K562 (cell line): Measurements from ENCODE around the gene TNFAIP8L1. TPM values are rescaled to one million over a fixed set of nuclear protein-coding genes. Genes with fewer than 3 reads are reported as not detected.

Source experiments
- ARID2 ChIP-seq: fragments of 450-650 bp; IDR thresholded peaks from 2 replicates; pipeline ENCODE4 v1.6.1; 2017; ENCODE audit warnings: antibody characterized with exemption, mild to moderate bottlenecking
- CBFA2T3 ChIP-seq: fragments of 450-650 bp; IDR thresholded peaks from 2 replicates; pipeline ENCODE4 v1.6.1; 2017
- CTBP1 ChIP-seq: fragments of 450-650 bp; IDR thresholded peaks from 2 replicates; pipeline ENCODE4 v1.6.1; 2016; ENCODE audit warnings: borderline replicate concordance
- CTCF ChIP-seq, 3 experiments: IDR thresholded peaks in 2 of 3; conservative IDR thresholded peaks in 1 of 3; 2 replicates each; pipeline ENCODE4 v1.5.1; 2011 to 2012; ENCODE audit warnings: low read length in 3 of 3, mild to moderate bottlenecking in 3 of 3, control low read depth in 2 of 3, improper control_type of control experiment in 1 of 3, inconsistent platforms in 1 of 3, low read depth in 1 of 3, mixed read lengths in 1 of 3, moderate library complexity in 1 of 3; ENCODE audit not compliant: insufficient read depth in 2 of 3
- ELK1 ChIP-seq: sonication (generic); formaldehyde crosslinking; IDR thresholded peaks from 2 replicates; pipeline ENCODE4 v1.8.1; 2022; ENCODE audit warnings: missing genetic modification reagents
- HDAC1 ChIP-seq, 2 experiments: fragments of 450-650 bp; IDR thresholded peaks; 2 replicates each; pipeline ENCODE4 v1.6.1; 2016 to 2017; ENCODE audit warnings: inconsistent platforms in 1 of 2, mild to moderate bottlenecking in 1 of 2, moderate library complexity in 1 of 2
- HDAC2 ChIP-seq: fragments of 450-650 bp; IDR thresholded peaks from 2 replicates; pipeline ENCODE4 v1.6.1; 2016; ENCODE audit warnings: mild to moderate bottlenecking
- ID3 ChIP-seq, 2 experiments: fragments of 250-450 bp in 1 of 2; fragments of 450-650 bp in 1 of 2; sonication (Bioruptor Pico) in 1 of 2; IDR thresholded peaks; 2 replicates each; pipeline versions ENCODE4 v1.6.1 to v1.8.0; 2016 to 2021; ENCODE audit warnings: mild to moderate bottlenecking in 2 of 2, moderate library complexity in 2 of 2, missing compliant biosample characterization in 1 of 2, missing genetic modification characterization in 1 of 2
- MTA3 ChIP-seq: fragments of 450-650 bp; formaldehyde crosslinking; IDR thresholded peaks from 2 replicates; pipeline ENCODE4 v1.6.1; 2017; ENCODE audit warnings: mild to moderate bottlenecking, borderline replicate concordance
- PHF21A ChIP-seq: fragments of 450-650 bp; IDR thresholded peaks from 2 replicates; pipeline ENCODE4 v1.6.1; 2017; ENCODE audit warnings: low read depth, borderline replicate concordance
- RAD21 ChIP-seq, 2 experiments: fragments of 250-450 bp in 1 of 2; fragments of 450-650 bp in 1 of 2; sonication (Bioruptor Pico) in 1 of 2; formaldehyde crosslinking in 1 of 2; IDR thresholded peaks in 1 of 2; conservative IDR thresholded peaks in 1 of 2; 2 replicates each; pipeline versions ENCODE4 v1.4.0 to v1.8.0; 2020 to 2022; ENCODE audit warnings: mild to moderate bottlenecking in 2 of 2, moderate library complexity in 1 of 2
- RBFOX2 ChIP-seq: fragments of 200-400 bp; formaldehyde crosslinking; IDR thresholded peaks from 2 replicates; pipeline ENCODE4 v1.6.1; 2017; ENCODE audit warnings: low read depth, mild to moderate bottlenecking, low read length, moderate library complexity
- RCOR1 ChIP-seq, 2 experiments: IDR thresholded peaks; 2 replicates each; pipeline ENCODE4 v1.6.1; 2012; ENCODE audit warnings: low read depth in 2 of 2, low read length in 2 of 2, borderline replicate concordance in 1 of 2, improper control_type of control experiment in 1 of 2
- SMARCA4 ChIP-seq: fragments of 450-650 bp; IDR thresholded peaks from 2 replicates; pipeline ENCODE4 v1.6.1; 2016
- SMARCC2 ChIP-seq: fragments of 450-650 bp; IDR thresholded peaks from 2 replicates; pipeline ENCODE4 v1.6.1; 2017; ENCODE audit warnings: antibody characterized with exemption, moderate library complexity, mild to moderate bottlenecking, low read depth
- SMARCE1 ChIP-seq: fragments of 450-650 bp; IDR thresholded peaks from 2 replicates; pipeline ENCODE4 v1.7.1; 2016; ENCODE audit warnings: mild to moderate bottlenecking
- SMC3 ChIP-seq: conservative IDR thresholded peaks from 2 replicates; pipeline ENCODE4 v1.6.1; 2011; ENCODE audit warnings: low read depth, low read length, improper control_type of control experiment; ENCODE audit not compliant: insufficient read depth
- TARDBP ChIP-seq: fragments of 450-650 bp; IDR thresholded peaks from 2 replicates; pipeline ENCODE4 v1.6.1; 2016
- TFAP4 ChIP-seq: sonication (generic); formaldehyde crosslinking; IDR thresholded peaks from 2 replicates; pipeline ENCODE4 v1.8.0; 2022; ENCODE audit warnings: missing genetic modification reagents, mild to moderate bottlenecking, moderate library complexity, borderline replicate concordance
- VEZF1 ChIP-seq: fragments of 200-800 bp; sonication (Bioruptor generic); IDR thresholded peaks from 2 replicates; pipeline ENCODE4 v1.6.1; 2017; ENCODE audit warnings: missing genetic modification characterization, missing compliant biosample characterization
- XRCC5 ChIP-seq: fragments of 200-400 bp; formaldehyde crosslinking; IDR thresholded peaks from 2 replicates; pipeline ENCODE4 v1.6.1; 2017; ENCODE audit warnings: low read depth, mild to moderate bottlenecking, low read length
- ZNF217 ChIP-seq: sonication (generic); formaldehyde crosslinking; IDR thresholded peaks from 2 replicates; pipeline ENCODE4 v1.8.0; 2022; ENCODE audit warnings: mild to moderate bottlenecking, missing genetic modification reagents
- polyA plus RNA-seq, 8 experiments: library from polyadenylated mRNA; depleted of rRNA in 4 of 8; stranded (reverse) in 5 of 8; unstranded in 3 of 8; fragments of >200 nt; fragmentation: Nextera tagmentation in 2 of 8; fragmentation: Illumina TruSeq in 1 of 8; extraction: Ambion mirVana in 2 of 8; extraction: Trizol in 1 of 8; gene quantifications; 2 replicates each; pipeline versions ENCODE4 v1.2.1 to v1.2.3, GENCODE V29; 2011 to 2014; ENCODE audit warnings: inconsistent platforms in 1 of 8, missing spikeins in 1 of 8
- total RNA-seq, 7 experiments: library from RNA; depleted of rRNA in 6 of 7; stranded (reverse); fragments of >200 nt in 6 of 7; fragmentation: Illumina TruSeq in 2 of 7; extraction: Trizol in 2 of 7; gene quantifications; 2 replicates each; pipeline versions ENCODE4 v1.2.1 to v1.2.3, GENCODE V29; 2011 to 2021; ENCODE audit warnings: low replicate concordance in 1 of 7

Gene TNFAIP8L1
- total and polyA plus RNA-seq, 9 of the 15 experiments (the other 6 are each of a cell fraction or from before 2014, with no cell fraction given) = 0.69 to 9.3 (median 4.9) TPM

GRCh38 chr19:4660181-4660791 lies 21.0 kb downstream of the TNFAIP8L1 start (continued):
- TF ChIP-seq ELK1 (CRISPR knock-in tag) (no peak), ZNF217 (no peak), TFAP4 (peak; percentile 62; the same call in 1 of the 2 replicates), ID3 (CRISPR knock-in tag; IDR thresholded peaks at IDR 0.05) (no peak), ID3 (tag; IDR thresholded peaks at IDR 0.05) (no peak), CTBP1 (peak; percentile 44; the same call in 1 of the 2 replicates), CTCF (IDR thresholded peaks at IDR 0.05 in 2 of 3, conservative IDR thresholded peaks at IDR 0.05 in 1 of 3; ENCODE audit: insufficient read depth in 2 of 3, low read depth in 1 of 3, low read length in 3 of 3) (peak; percentile 78 to 81 (median 78)), SMC3 (peak; percentile 44; the same call in 1 of the 2 replicates), XRCC5 (no peak; the same call in 1 of the 2 replicates), RCOR1 (IDR thresholded peaks at IDR 0.05; ENCODE audit: borderline replicate concordance in 1 of 2, low read depth in 2 of 2, low read length in 2 of 2) (0 out of 4 replicates have a peak, but pooled peaks of 1 of the 2 experiments have one; percentile 64), RAD21 (CRISPR knock-in tag; conservative IDR thresholded peaks at IDR 0.05 in 1 of 2, IDR thresholded peaks at IDR 0.05 in 1 of 2) (peak in 1 of 2 experiments; percentile 55; a peak in 2 of 4 replicates), VEZF1 (CRISPR knock-in tag) (0 out of 2 replicates have a peak, but pooled peaks have one; percentile 17), CBFA2T3 (0 out of 2 replicates have a peak, but pooled peaks have one; percentile 2), RBFOX2 (peak; percentile 40), ARID2 (peak; percentile 73; the same call in 1 of the 2 replicates), MTA3 (0 out of 2 replicates have a peak, but pooled peaks have one; percentile 19), SMARCE1 (peak; percentile 77; the same call in 1 of the 2 replicates), PHF21A (0 out of 2 replicates have a peak, but pooled peaks have one; percentile 47), SMARCC2 (0 out of 2 replicates have a peak, but pooled peaks have one; percentile 61), HDAC1 (IDR thresholded peaks at IDR 0.05) (peak in 1 of 2 experiments; percentile 47; a peak in 1 of 4 replicates), TARDBP (0 out of 2 replicates have a peak, but pooled peaks have one; percentile 37), SMARCA4 (peak; percentile 78), HDAC2 (0 out of 2 replicates have a peak, but pooled peaks have one; percentile 21)
